Cardiac muscle cell (in vitro differentiated cells and primary cell): ENCODE data around the gene NFIA. TPM values are rescaled to one million over a fixed set of nuclear protein-coding genes. Genes with fewer than 3 reads are reported as not detected.

Experiments used
- DNase-seq, 2 donors: peaks; one replicate each; pipeline versions ENCODE4 v3.0.0 to v3.0.0-alpha.2; 2010 to 2017; ENCODE audit warnings: low read depth in 1 of 2, low spot score in 1 of 2
- H3K27ac ChIP-seq: fragments of 200-600 bp; sonication (generic); 2 replicates; pipeline ENCODE4 v1.5.1; 2016
- H3K27me3 ChIP-seq: fragments of 200-600 bp; sonication (generic); 2 replicates; pipeline ENCODE4 v1.6.0; 2016; ENCODE audit warnings: control low read depth
- H3K36me3 ChIP-seq: fragments of 200-600 bp; sonication (generic); 2 replicates; pipeline ENCODE4 v1.5.1; 2016; ENCODE audit warnings: control low read depth
- H3K4me1 ChIP-seq: fragments of 200-600 bp; sonication (generic); 2 replicates; pipeline ENCODE4 v1.8.1; 2017; ENCODE audit warnings: low read depth, mild to moderate bottlenecking, mixed run types
- H3K4me3 ChIP-seq: fragments of 200-600 bp; sonication (generic); 2 replicates; pipeline ENCODE4 v1.5.1; 2016; ENCODE audit warnings: mild to moderate bottlenecking
- H3K9me3 ChIP-seq: fragments of 200-600 bp; sonication (generic); 2 replicates; pipeline ENCODE4 v1.5.1; 2017; ENCODE audit warnings: low read depth, mild to moderate bottlenecking, control low read depth
- CTCF ChIP-seq: IDR thresholded peaks from 2 replicates; pipeline ENCODE4 v1.5.1; 2012; ENCODE audit warnings: low read depth, mild to moderate bottlenecking, low read length
- polyA plus RNA-seq: library from polyadenylated mRNA; unstranded; fragments of >200 nt; fragmentation: Nextera tagmentation; extraction: Ambion mirVana; gene quantifications from 2 replicates; pipeline ENCODE4 v1.2.1, GENCODE V29; 2016
- total RNA-seq: library from RNA; depleted of rRNA; stranded (reverse); fragments of >200 nt; gene quantifications from 2 replicates; pipeline ENCODE4 v1.2.3, GENCODE V29; 2016

NFIA gene
- total and polyA plus RNA-seq, 2 experiments from 2014 or later: 10.1 to 12.0 TPM

- DNase-seq: no peak
- Histone ChIP-seq H3K4me1 (peaks cover 8% of the 10 kb centered on the region), H3K36me3 (no peaks in the 10 kb centered on the region), H3K4me3 (no peak overlapping the region), H3K9me3 (no peaks in the 10 kb centered on the region), H3K27ac (peak overlapping the region; percentile 79), H3K27me3 (no peaks in the 10 kb centered on the region)
- TF ChIP-seq CTCF: no peak
Measured at GRCh38 chr1:61361931-61362330, 279.6 kb downstream of the NFIA start.

- TF ChIP-seq CTCF: no peak
- H3K9me3 ChIP-seq: no peaks in the 10 kb centered on the region
- H3K27me3 ChIP-seq: no peaks in the 10 kb centered on the region
- no peaks in the 10 kb centered on the region for H3K36me3 ChIP-seq
- H3K4me3 ChIP-seq: no peak overlapping the region
- H3K4me1 ChIP-seq: peaks cover 6% of the 10 kb centered on the region
- peak overlapping the region; percentile 79 for H3K27ac ChIP-seq
- no peak for DNase-seq
Measured at GRCh38 chr1:61362351-61362750, 280.0 kb downstream of the NFIA start.

GRCh38 chr1:61368366-61368765 lies 286.0 kb downstream of the NFIA start:
- no peak for DNase-seq
- Histone ChIP-seq H3K27me3 (no peaks in the 10 kb centered on the region), H3K4me3 (no peak overlapping the region), H3K9me3 (no peaks in the 10 kb centered on the region), H3K27ac (no peak overlapping the region), H3K36me3 (no peaks in the 10 kb centered on the region), H3K4me1 (peaks cover 30% of the 10 kb centered on the region)
- TF ChIP-seq CTCF: no peak

- DNase-seq: no peak
- H3K9me3 ChIP-seq: no peaks in the 10 kb centered on the region
- no peak for TF ChIP-seq CTCF
- H3K4me1 ChIP-seq: peaks cover 32% of the 10 kb centered on the region
- no peak overlapping the region for H3K4me3 ChIP-seq
- H3K27ac ChIP-seq: no peak overlapping the region
- no peaks in the 10 kb centered on the region for H3K27me3 ChIP-seq
- H3K36me3 ChIP-seq: no peaks in the 10 kb centered on the region
Measured at GRCh38 chr1:61368876-61369275, 286.5 kb downstream of the NFIA start.

- peaks cover 38% of the 10 kb centered on the region for H3K4me1 ChIP-seq
- no peaks in the 10 kb centered on the region for H3K27me3 ChIP-seq
- no peak for TF ChIP-seq CTCF
- peak in 1 of 2 donors; percentile 18 for DNase-seq
- no peaks in the 10 kb centered on the region for H3K36me3 ChIP-seq
- H3K4me3 ChIP-seq: no peak overlapping the region
- no peak overlapping the region for H3K27ac ChIP-seq
- H3K9me3 ChIP-seq: no peaks in the 10 kb centered on the region
Measured at GRCh38 chr1:61370177-61370912, 288.0 kb downstream of the NFIA start.
